SU-DHL-6 (cell line): Measurements from ENCODE around the gene S1PR3.

ENCODE experiments used
- H2AFZ ChIP-seq: fragments of 200-600 bp; sonication (generic); 2 replicates; pipeline ENCODE4 v1.6.1; 2014; ENCODE audit warnings: low read depth, mild to moderate bottlenecking, moderate library complexity, mixed read lengths, antibody characterized with exemption, low read length; ENCODE audit not compliant: severe bottlenecking
- H3F3A ChIP-seq: fragments of 200-600 bp; shearing (Covaris generic); 2 replicates; pipeline ENCODE4 v1.6.0; 2016; ENCODE audit warnings: antibody characterized with exemption, mild to moderate bottlenecking; ENCODE audit not compliant: insufficient read depth
- H3K27ac ChIP-seq: fragments of 200-600 bp; sonication (generic); 2 replicates; pipeline ENCODE4 v1.5.1; 2016; ENCODE audit warnings: low read depth, mild to moderate bottlenecking, low read length, moderate library complexity, mixed read lengths
- H3K27me3 ChIP-seq: fragments of 200-600 bp; sonication (generic), shearing (Covaris generic); 2 replicates; pipeline ENCODE4 v1.6.0; 2014; ENCODE audit warnings: mild to moderate bottlenecking, low read length
- H3K36me3 ChIP-seq: fragments of 200-600 bp; sonication (generic); 2 replicates; pipeline ENCODE4 v1.6.1; 2014; ENCODE audit warnings: mild to moderate bottlenecking, low read length, mixed read lengths
- H3K4me2 ChIP-seq: fragments of 300-600, 200-600 bp; shearing (Covaris generic), sonication (generic); 2 replicates; pipeline ENCODE4 v1.6.0; 2014; ENCODE audit warnings: low read length, low read depth, mild to moderate bottlenecking; ENCODE audit not compliant: poor library complexity, severe bottlenecking
- H3K4me3 ChIP-seq: fragments of 200-600 bp; sonication (generic); 2 replicates; pipeline ENCODE4 v1.5.1; 2014; ENCODE audit warnings: antibody characterized with exemption, low read length, mild to moderate bottlenecking, mixed read lengths; ENCODE audit not compliant: insufficient read depth, poor library complexity, severe bottlenecking
- H3K79me2 ChIP-seq: fragments of 200-600 bp; sonication (generic); 2 replicates; pipeline ENCODE4 v1.6.1; 2014; ENCODE audit warnings: mild to moderate bottlenecking, low read length, moderate library complexity; ENCODE audit not compliant: insufficient read depth
- H3K9ac ChIP-seq: fragments of 200-600 bp; sonication (generic); 2 replicates; pipeline ENCODE4 v1.7.0; 2014; ENCODE audit warnings: mild to moderate bottlenecking, low read length
- H3K9me2 ChIP-seq: fragments of 200-600 bp; sonication (generic); replicated peaks from 2 replicates; pipeline ENCODE4 v1.6.1; 2014; ENCODE audit warnings: low read length; ENCODE audit not compliant: insufficient read depth
- H3K9me3 ChIP-seq: fragments of 200-600 bp; sonication (generic); 2 replicates; pipeline ENCODE4 v1.6.1; 2014; ENCODE audit warnings: low read length, mixed read lengths; ENCODE audit not compliant: insufficient read depth
- H4K20me1 ChIP-seq: fragments of 200-600 bp; sonication (generic); 2 replicates; pipeline ENCODE4 v1.6.1; 2014; ENCODE audit warnings: low read depth, mild to moderate bottlenecking, antibody characterized with exemption, low read length, moderate library complexity, mixed read lengths
- CTCF ChIP-seq: fragments of 200-600 bp; sonication (generic); IDR thresholded peaks from one replicate; pipeline ENCODE4 v1.5.1; 2017; ENCODE audit warnings: antibody characterized with exemption, mild to moderate bottlenecking, low read length, moderate library complexity; ENCODE audit not compliant: insufficient read depth, poor library complexity, severe bottlenecking
- EZH2phosphoT487 ChIP-seq: fragments of 200-600 bp; sonication (generic), shearing (Covaris generic); conservative IDR thresholded peaks from 2 replicates; pipeline ENCODE4 v1.6.1; 2018; ENCODE audit warnings: mild to moderate bottlenecking, antibody characterized with exemption, low read length, moderate library complexity, mixed read lengths

The S1PR3 gene

GRCh38 chr9:89032661-89033060 lies 41.4 kb downstream of the S1PR3 start:
- Histone ChIP-seq H3K9ac (no peak overlapping the region), H3K27ac (no peak overlapping the region), H3K36me3 (no peaks in the 10 kb centered on the region), H3K79me2 (no peaks in the 10 kb centered on the region), H3K9me3 (no peaks in the 10 kb centered on the region), H3K4me2 (no peak overlapping the region), H3F3A (no peaks in the 10 kb centered on the region), H4K20me1 (no peaks in the 10 kb centered on the region), H3K27me3 (no peaks in the 10 kb centered on the region), H3K4me3 (no peak overlapping the region), H2AFZ (no peak overlapping the region), H3K9me2 (no peaks in the 10 kb centered on the region)
- no peak for TF ChIP-seq EZH2phosphoT487
- no peak for TF ChIP-seq CTCF

GRCh38 chr9:89036383-89036782 lies 45.1 kb downstream of the S1PR3 start:
- no peak for TF ChIP-seq CTCF
- TF ChIP-seq EZH2phosphoT487, result no peak
- no peaks in the 10 kb centered on the region for H4K20me1 ChIP-seq
- no peak overlapping the region for H3K9ac ChIP-seq
- H3K27me3 ChIP-seq, result no peaks in the 10 kb centered on the region
- H3K36me3 ChIP-seq, result no peaks in the 10 kb centered on the region
- H3K79me2 ChIP-seq, result no peaks in the 10 kb centered on the region
- H3K4me3 ChIP-seq, result no peak overlapping the region
- no peaks in the 10 kb centered on the region for H3K9me2 ChIP-seq
- H3K27ac ChIP-seq, result no peak overlapping the region
- no peaks in the 10 kb centered on the region for H3K9me3 ChIP-seq
- H3F3A ChIP-seq, result no peaks in the 10 kb centered on the region
- no peak overlapping the region for H2AFZ ChIP-seq
- H3K4me2 ChIP-seq, result no peak overlapping the region

- Histone ChIP-seq H3K4me3 (no peak overlapping the region), H3K27ac (no peak overlapping the region), H3K27me3 (no peaks in the 10 kb centered on the region), H4K20me1 (no peaks in the 10 kb centered on the region), H2AFZ (no peak overlapping the region), H3K4me2 (no peak overlapping the region), H3K79me2 (no peaks in the 10 kb centered on the region), H3F3A (no peaks in the 10 kb centered on the region), H3K9me3 (no peaks in the 10 kb centered on the region), H3K9ac (no peak overlapping the region), H3K9me2 (no peaks in the 10 kb centered on the region), H3K36me3 (no peaks in the 10 kb centered on the region)
- TF ChIP-seq CTCF (no peak), EZH2phosphoT487 (no peak)
These were observed 45.6 kb downstream of the S1PR3 start for GRCh38 chr9:89036891-89037290.

- H3K79me2 ChIP-seq, result no peaks in the 10 kb centered on the region
- H2AFZ ChIP-seq, result no peak overlapping the region
- no peak overlapping the region for H3K27ac ChIP-seq
- no peaks in the 10 kb centered on the region for H3K9me3 ChIP-seq
- no peak overlapping the region for H3K4me3 ChIP-seq
- H4K20me1 ChIP-seq, result no peaks in the 10 kb centered on the region
- H3K9me2 ChIP-seq, result no peaks in the 10 kb centered on the region
- H3F3A ChIP-seq, result no peaks in the 10 kb centered on the region
- H3K27me3 ChIP-seq, result no peaks in the 10 kb centered on the region
- no peak overlapping the region for H3K9ac ChIP-seq
- H3K4me2 ChIP-seq, result no peak overlapping the region
- TF ChIP-seq CTCF, result no peak
- TF ChIP-seq EZH2phosphoT487, result no peak
- H3K36me3 ChIP-seq, result no peaks in the 10 kb centered on the region
These were observed 46.1 kb downstream of the S1PR3 start for GRCh38 chr9:89037346-89037745.
